Prostate gland (tissue), 2 donors: ENCODE results near the gene ARRB1. TPM values are rescaled to one million over a fixed set of nuclear protein-coding genes. Genes with fewer than 3 reads are reported as not detected.

Experiments
- DNase-seq: peaks from one replicate; pipeline ENCODE4 v3.0.0-alpha.2; 2019; ENCODE audit warnings: low spot score
- H3K27ac ChIP-seq, 2 donors: fragments of 200-600 bp; sonication (generic); 2 replicates each; pipeline ENCODE4 v1.5.1; 2017 to 2019
- H3K27me3 ChIP-seq: fragments of 200-600 bp; sonication (generic); replicated peaks from 2 replicates; pipeline ENCODE4 v1.5.1; 2019; ENCODE audit not compliant: insufficient read depth
- H3K36me3 ChIP-seq, 2 donors: fragments of 200-600 bp; sonication (generic); 1 replicate in 1 of 2; 2 replicates in 1 of 2; pipeline versions ENCODE4 v1.5.1 to v1.8.1; 2017 to 2019
- H3K4me1 ChIP-seq: fragments of 200-600 bp; sonication (generic); replicated peaks from 2 replicates; pipeline ENCODE4 v1.5.1; 2019
- H3K4me3 ChIP-seq, 2 donors: fragments of 200-600 bp; sonication (generic); 2 replicates each; pipeline ENCODE4 v1.5.1; 2017 to 2019
- H3K9me3 ChIP-seq: fragments of 200-600 bp; sonication (generic); 2 replicates; pipeline ENCODE4 v1.5.1; 2017
- CTCF ChIP-seq, 4 experiments: fragments of 200-600 bp in 2 of 4; fragments of 450-650 bp in 2 of 4; sonication (generic) in 2 of 4; IDR thresholded peaks; 1 replicate in 3 of 4; 2 replicates in 1 of 4; pipeline ENCODE4 v1.5.1; 2016 to 2019; ENCODE audit warnings: antibody characterized with exemption in 4 of 4, mild to moderate bottlenecking in 2 of 4, moderate library complexity in 2 of 4
- POLR2A ChIP-seq: fragments of 450-650 bp; IDR thresholded peaks from one replicate; pipeline ENCODE4 v1.6.1; 2016; ENCODE audit warnings: antibody characterized with exemption, mild to moderate bottlenecking
- POLR2AphosphoS5 ChIP-seq: sonication (generic); formaldehyde crosslinking; IDR thresholded peaks from one replicate; pipeline ENCODE4 v1.6.1; 2017; ENCODE audit warnings: antibody characterized with exemption
- WGBS: methylation state at CpG from one replicate; pipeline ENCODE4 v1.1.5; 2018; 5-methylcytosine and 5-hydroxymethylcytosine counted together
- intact Hi-C: fragments of 100-400 bp; cut with DNase I; formaldehyde crosslinking; loops from one replicate; pipeline ENCODE4 v1.14.2; 2022
- total RNA-seq, 2 donors: library from RNA; depleted of rRNA; stranded (reverse); fragments of >200 nt; gene quantifications; one replicate each; pipeline ENCODE4 v1.1.0, GENCODE V29; 2016

Gene ARRB1
- total RNA-seq, 2 donors from 2014 or later, result 31.9 to 64.7 TPM

DNA sequence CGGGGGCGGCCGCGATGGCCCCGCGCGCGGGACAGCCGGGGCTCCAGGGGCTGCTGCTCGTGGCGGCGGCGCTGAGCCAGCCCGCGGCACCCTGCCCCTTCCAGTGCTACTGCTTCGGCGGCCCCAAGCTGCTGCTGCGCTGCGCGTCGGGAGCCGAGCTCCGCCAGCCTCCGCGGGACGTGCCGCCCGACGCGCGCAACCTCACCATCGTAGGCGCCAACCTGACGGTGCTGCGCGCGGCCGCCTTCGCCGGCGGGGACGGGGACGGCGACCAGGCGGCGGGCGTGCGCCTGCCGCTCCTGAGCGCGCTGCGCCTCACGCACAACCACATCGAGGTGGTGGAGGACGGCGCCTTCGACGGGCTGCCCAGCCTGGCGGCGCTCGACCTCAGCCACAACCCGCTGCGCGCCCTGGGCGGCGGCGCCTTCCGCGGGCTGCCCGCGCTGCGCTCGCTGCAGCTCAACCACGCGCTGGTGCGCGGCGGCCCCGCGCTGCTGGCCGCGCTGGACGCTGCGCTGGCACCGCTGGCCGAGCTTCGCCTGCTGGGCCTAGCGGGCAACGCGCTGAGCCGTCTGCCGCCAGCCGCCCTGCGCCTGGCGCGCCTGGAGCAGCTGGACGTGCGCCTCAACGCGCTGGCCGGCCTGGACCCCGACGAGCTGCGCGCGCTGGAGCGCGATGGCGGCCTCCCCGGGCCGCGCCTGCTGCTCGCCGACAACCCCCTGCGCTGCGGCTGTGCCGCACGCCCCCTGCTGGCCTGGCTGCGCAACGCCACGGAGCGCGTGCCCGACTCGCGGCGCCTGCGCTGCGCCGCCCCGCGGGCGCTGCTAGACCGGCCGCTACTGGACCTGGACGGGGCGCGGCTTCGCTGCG lies 110.2 kb downstream of the ARRB1 start:
- Histone ChIP-seq H3K9me3 (no peaks in the 10 kb centered on the region), H3K36me3 (no peaks in the 10 kb centered on the region), H3K4me3 (peak overlapping the region; percentile 27 to 41), H3K4me1 (peaks cover 4% of the 10 kb centered on the region), H3K27me3 (peaks cover 2% of the 10 kb centered on the region), H3K27ac (no peak overlapping the region)
- intact Hi-C loops, result no loop called here
- 3% methylated on average over 52 of the region's 140 CpGs for WGBS
- TF ChIP-seq POLR2AphosphoS5 (no peak), CTCF (IDR thresholded peaks at IDR 0.05) (peak; percentile 58 to 99 (median 90))
- DNase-seq, result peak; percentile 68

DNA sequence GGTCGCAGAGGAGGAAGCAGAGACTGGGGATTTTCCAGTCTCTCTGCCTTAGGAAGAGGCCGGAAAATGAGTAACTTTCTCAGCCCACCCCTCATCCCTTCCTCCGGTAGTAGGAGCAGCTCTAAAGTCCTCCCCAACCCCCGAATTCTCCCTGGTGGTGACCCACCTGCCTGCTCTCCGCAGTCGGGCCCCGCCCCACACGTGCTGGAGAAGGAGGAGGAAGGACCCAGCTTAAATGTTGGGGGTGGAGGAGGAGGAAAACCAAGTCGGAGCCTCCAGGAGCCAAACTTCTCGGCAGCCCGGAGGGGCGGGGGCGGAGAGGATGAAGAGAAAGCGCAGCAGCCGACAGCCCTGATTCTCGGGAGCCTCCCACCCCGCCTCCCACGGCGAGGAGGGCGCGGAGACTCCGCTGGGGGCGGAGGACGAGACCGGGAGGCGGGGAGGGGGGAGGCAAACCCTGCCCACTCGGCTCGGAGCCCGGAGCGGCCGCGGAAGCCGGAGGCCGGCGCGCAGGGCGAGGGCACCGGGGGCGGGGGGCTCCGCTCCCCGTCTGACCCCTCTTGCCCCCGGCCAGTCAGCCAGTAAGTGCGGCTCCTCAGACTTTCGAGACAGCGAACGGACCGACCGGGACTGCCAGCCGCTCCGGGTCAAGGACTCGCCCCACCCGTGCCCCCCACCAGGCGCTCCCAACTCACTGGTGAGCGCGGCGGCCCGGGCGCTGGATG lies 111.0 kb downstream of the ARRB1 start, which contains the start of gene TPBGL:
TPBGL (plus strand) TSS at position 464 of the 725 bp plus-strand sequence. CDS start 276 bp downstream, outside the sequence.
- Histone ChIP-seq H3K36me3 (no peaks in the 10 kb centered on the region), H3K4me1 (peaks cover 4% of the 10 kb centered on the region), H3K27ac (no peak within 1 kb of the TSS), H3K27me3 (peaks cover 2% of the 10 kb centered on the region), H3K9me3 (no peaks in the 10 kb centered on the region), H3K4me3 (peak within 1 kb of the TSS; percentile 27 to 41)
- intact Hi-C loops, result no loop called here
- no peak for DNase-seq
- TF ChIP-seq CTCF (IDR thresholded peaks at IDR 0.05), result no peak
- no peak for TF ChIP-seq POLR2A
- no peak for TF ChIP-seq POLR2AphosphoS5
- WGBS, result 3% methylated on average over 45 of the region's 58 CpGs

DNA sequence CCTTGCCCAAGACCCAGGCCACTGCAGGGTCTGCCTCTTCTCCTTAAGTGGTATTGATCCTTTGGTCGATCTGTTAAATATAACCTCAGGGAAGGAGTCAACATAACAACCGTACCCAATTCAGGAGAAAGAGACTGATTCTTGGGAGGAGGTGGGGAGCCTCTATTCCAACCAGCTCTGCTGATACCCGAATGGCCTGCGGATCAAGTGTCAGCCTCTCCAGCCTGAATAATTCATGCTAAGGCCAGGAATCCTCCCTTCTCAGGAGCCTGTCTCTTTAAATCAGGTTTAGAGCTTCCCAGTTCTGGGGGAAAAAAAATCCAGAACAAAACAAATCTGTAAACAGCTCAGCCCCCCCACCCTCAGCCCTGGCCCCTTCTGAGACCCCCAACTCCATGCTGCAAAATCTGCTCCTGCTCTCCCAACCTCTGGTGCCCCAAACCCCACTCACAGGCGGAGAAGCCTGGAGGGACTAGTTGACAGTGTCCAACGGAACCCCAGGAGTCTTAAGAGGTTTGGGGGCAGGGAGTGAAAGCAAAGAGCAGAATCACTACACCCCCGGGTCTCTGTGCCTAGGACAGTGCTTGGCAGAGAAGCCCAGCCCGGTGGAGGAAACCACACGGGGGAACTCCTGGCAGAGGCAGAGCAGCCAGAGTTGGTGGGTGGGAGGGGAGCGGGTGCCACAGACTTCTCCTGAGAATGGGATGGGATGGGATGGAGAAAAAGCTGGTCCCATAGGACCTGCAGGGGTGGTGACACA lies 111.8 kb downstream of the ARRB1 start:
- no peak overlapping the region for H3K4me3 ChIP-seq
- H3K9me3 ChIP-seq, result no peaks in the 10 kb centered on the region
- H3K27ac ChIP-seq, result no peak overlapping the region
- no peak for DNase-seq
- peaks cover 2% of the 10 kb centered on the region for H3K27me3 ChIP-seq
- TF ChIP-seq CTCF (IDR thresholded peaks at IDR 0.05) (no peak), POLR2AphosphoS5 (no peak)
- no peaks in the 10 kb centered on the region for H3K36me3 ChIP-seq
- WGBS, result 49% methylated on average over 10 of the region's 10 CpGs
- intact Hi-C loops, result no loop called here
- H3K4me1 ChIP-seq, result peaks cover 4% of the 10 kb centered on the region

DNA sequence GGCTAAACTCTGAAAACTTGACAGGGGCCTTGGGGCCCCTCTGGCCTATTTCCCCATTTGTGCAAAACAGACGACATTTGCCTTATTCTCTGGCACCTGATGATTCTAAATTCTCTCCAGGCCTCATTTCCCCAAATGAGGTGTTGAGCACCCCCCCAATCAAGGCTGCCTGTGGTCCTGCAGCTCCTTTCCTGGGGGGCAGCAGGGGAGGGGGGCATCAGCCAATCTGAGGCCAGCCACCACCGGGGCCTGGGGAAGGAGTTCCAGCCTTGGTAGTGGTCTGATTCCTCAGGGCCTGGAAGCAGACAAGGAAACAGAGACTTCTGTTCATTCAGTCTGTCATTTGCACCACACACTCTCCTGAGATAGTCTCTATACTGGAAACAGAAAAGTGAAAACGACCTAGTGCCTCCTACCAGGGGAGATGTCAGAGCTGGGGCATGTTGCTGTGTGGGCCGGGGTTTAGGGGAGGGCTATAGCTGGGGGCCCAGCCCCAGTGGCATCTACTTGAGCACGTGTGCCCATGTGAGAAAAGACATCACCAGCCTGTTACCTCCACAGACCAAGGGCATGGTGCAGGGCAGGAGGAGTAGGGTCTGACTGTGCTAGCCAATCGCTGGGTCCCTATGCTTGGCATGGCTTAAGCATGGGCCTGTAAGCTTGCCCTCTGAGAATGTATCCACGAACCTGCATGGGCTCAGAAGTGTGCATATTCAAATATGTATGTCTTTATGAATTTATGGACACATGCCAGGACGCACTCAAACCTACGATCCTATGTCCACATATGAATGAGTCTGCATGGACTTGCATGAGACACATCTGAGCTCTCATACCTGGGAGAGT lies 112.6 kb downstream of the ARRB1 start:
- Histone ChIP-seq H3K9me3 (no peaks in the 10 kb centered on the region), H3K27ac (no peak overlapping the region), H3K27me3 (peaks cover 2% of the 10 kb centered on the region), H3K4me1 (peaks cover 4% of the 10 kb centered on the region), H3K36me3 (no peaks in the 10 kb centered on the region), H3K4me3 (no peak overlapping the region)
- TF ChIP-seq POLR2AphosphoS5 (no peak), CTCF (IDR thresholded peaks at IDR 0.05) (no peak), POLR2A (no peak)
- intact Hi-C loops, result no loop called here
- DNase-seq, result no peak
- WGBS, result 81% methylated on average over 9 of the region's 9 CpGs
